A549 treated with CORT108297 at 1 μM for 4 hours (cell line): ENCODE results near the gene HENMT1. TPM values are rescaled to one million over a fixed set of nuclear protein-coding genes. Genes with fewer than 3 reads are reported as not detected.

Experiments
- total RNA-seq: library from RNA; stranded (reverse); fragments of 200-300 nt; extraction: Qiagen RNA extraction; gene quantifications from 5 replicates; pipeline ENCODE4 v1.2.3, GENCODE V29; 2022

HENMT1 gene
- 3.6 to 5.2 TPM (median 4.4 TPM) in 5 replicates for total RNA-seq

DNA sequence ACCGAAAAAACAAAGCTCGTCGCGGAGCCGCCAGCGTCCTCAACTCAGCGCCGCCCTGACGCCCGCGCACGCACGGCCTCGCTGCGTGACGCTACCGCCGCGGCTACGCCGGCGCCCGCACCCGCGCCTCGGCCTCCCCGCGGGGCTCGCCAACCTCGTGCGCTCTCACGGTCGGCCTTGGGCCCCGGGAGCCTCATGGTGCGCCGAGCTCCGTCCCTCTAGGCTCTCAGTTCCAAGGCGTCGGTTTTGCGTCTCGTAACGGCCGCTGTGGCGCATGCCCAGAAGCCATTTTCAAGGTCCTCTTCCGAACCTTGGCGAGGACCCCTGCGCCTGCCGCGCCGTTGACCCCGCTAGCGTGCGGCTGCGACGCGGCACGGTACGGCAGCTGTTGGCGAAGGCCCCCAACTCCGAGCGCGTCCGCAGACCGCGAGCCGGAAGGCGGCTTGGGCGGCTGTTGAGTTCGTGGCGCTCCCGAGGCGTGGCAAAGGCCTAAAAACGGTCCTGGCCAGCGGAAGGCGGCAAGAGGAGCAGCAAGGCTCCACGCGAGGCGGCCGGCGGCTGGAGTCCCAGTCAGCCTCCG, at the start of gene HENMT1:
TSS of gene HENMT1 (minus strand) at position 64 of the 580 bp plus-strand sequence. CDS start 1,209 bp downstream, outside the sequence.

DNA sequence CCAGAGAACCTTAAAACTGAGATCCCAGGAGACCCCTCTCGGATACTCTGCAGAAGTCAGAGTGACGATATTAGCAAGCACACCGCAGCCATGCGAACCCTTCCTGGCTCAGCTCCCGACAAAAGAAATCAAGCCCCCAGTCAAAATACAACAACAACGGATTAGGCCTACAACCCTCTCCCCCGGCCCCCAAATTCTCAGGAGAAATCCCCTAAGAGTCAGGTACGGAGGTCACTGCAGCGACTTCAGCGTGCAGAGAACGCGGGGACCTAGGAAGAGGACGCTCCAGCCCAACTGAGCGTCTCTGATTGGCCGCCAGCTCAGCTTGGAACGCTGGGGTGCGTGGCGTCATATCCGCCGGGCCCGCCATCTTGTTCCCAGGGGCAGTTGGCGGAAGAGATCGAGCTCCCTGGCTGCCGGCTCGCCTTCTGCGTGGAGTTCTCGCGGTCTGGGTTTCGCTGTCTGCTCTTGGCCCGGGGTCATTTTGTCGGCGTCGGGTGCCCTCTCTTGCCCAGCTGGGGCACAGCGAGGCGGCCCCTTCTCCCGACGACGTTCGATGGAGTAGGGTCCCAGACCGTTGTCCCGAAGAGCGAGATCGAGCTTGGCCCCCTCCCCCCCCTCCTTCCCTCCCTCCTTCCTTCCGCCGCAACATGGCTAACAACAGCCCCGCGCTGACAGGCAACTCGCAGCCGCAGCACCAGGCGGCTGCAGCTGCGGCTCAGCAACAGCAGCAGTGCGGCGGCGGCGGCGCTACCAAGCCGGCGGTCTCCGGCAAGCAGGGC, 31.2 kb upstream of the HENMT1 start, which contains the start of gene PRPF38B:
TSS of gene PRPF38B (plus strand) at position 369 of the 782 bp plus-strand sequence. CDS start at position 651, 282 bp downstream.

Other genes with a start within 250 kb of the HENMT1 start
- 0.08 TPM in 1 of 5 replicates, not detected in the others for gene NBPF6, start 210.8 kb downstream of the HENMT1 start, total RNA-seq
- gene EEIG2, start 101.0 kb downstream of the HENMT1 start, total RNA-seq = 4.2 to 6.5 TPM (median 5.7 TPM) in 5 replicates
- gene PRPF38B, start 31.2 kb upstream of the HENMT1 start, total RNA-seq = 19.4 to 26.1 TPM (median 21.8 TPM) in 5 replicates
- 0.02 to 0.07 TPM (median 0.05 TPM) in 3 of 5 replicates, not detected in the others for gene FNDC7, start 51.8 kb upstream of the HENMT1 start, total RNA-seq
- gene STXBP3, start 85.6 kb upstream of the HENMT1 start, total RNA-seq = 14.1 to 33.6 TPM (median 19.8 TPM) in 5 replicates
- 0.64 to 1.1 TPM (median 0.77 TPM) in 5 replicates for gene AKNAD1, start 196.0 kb upstream of the HENMT1 start, total RNA-seq
- 13.6 to 19.4 TPM (median 16.3 TPM) in 5 replicates for gene GPSM2, start 215.9 kb upstream of the HENMT1 start, total RNA-seq